GM12872 (cell line): ENCODE measurements around the gene C1orf74.

Experiments
- TF ChIP-seq, protein P1 (sequence below): IDR thresholded peaks from 3 replicates; pipeline ENCODE4 v1.5.1; 2011; ENCODE audit warnings: low read depth, mild to moderate bottlenecking, low read length, moderate library complexity; ENCODE audit not compliant: insufficient read depth

C1orf74 gene

DNA sequence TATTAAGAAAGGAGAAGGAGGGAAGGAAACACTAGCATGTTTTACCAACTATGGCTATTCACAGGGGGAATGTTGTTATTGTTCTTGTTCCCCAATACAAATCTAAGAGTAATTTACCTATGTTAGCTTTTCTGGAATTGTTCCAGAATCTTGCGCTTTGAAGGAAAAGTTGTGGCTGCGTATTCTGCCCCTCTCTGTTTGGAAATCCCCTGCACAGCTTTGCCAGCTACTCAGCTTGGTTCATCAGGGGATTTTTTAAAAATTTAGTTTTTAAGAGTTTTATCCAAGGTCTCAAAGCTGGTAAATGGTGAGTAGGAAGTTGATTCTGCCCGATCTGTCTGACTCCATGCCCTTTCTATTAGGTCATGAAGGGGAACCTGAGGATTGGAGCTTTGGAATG is 31.1 kb upstream of the C1orf74 start:
- TF ChIP-seq, protein P1, sequence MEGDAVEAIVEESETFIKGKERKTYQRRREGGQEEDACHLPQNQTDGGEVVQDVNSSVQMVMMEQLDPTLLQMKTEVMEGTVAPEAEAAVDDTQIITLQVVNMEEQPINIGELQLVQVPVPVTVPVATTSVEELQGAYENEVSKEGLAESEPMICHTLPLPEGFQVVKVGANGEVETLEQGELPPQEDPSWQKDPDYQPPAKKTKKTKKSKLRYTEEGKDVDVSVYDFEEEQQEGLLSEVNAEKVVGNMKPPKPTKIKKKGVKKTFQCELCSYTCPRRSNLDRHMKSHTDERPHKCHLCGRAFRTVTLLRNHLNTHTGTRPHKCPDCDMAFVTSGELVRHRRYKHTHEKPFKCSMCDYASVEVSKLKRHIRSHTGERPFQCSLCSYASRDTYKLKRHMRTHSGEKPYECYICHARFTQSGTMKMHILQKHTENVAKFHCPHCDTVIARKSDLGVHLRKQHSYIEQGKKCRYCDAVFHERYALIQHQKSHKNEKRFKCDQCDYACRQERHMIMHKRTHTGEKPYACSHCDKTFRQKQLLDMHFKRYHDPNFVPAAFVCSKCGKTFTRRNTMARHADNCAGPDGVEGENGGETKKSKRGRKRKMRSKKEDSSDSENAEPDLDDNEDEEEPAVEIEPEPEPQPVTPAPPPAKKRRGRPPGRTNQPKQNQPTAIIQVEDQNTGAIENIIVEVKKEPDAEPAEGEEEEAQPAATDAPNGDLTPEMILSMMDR = no peak

DNA sequence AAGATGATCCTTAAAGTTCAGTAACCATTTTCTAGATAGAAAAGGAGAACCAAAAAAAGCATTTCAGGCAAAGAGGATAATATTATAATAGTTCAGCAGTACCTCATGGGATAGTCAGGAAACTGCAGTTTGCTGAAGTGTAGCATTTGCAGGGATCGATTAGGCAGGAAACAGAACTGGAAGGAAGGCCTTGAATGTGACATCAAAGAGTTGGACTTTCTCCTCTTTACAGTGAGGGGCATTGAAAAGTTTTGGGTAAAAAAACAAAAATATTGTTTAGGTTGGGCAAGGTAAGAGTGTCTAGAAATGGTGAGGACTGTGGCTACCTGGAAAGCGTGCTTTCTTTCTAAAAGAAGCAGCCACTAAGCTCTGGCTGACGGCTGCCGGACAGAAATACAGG is 29.5 kb upstream of the C1orf74 start:
- TF ChIP-seq, protein P1 = no peak

DNA sequence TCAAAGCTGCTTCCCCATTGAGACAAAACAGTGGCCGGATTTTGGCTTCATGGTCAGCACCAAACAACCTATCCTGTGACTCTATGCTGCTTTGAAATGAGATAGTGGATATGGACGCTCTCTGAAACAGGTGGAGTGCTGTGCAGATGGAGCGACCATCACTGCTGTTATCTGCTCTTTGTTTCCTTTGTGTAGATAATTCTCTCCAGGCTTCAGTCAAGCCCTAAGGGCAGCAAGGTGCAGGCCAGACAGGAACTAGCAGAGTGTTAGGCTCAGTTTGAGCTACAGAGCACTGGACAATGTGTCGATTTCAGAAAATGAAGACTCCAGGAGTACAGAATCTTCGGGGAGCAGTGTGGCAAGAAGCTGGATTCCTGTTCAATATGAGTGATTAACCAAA is 26.4 kb upstream of the C1orf74 start:
- TF ChIP-seq, protein P1 = no peak

DNA sequence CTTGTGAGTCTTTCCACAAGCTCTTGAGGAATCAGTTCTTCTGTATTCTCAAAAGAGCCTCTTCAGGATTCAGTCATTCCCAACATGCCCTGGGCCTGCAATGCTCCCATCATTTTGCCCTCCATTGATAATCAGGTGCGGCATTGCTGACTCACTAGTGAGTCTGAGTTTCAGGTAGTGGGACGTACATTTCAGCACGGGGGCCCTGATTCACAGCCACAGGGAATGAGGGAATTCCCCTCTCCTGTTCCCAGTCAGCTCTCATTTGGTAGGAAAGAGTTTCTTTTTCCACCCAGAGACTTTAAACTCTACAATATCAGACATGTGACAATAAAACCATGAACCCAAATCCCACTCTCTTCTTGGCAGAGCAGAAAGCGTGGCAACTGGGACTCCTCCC is 25.3 kb upstream of the C1orf74 start:
- TF ChIP-seq, protein P1 = no peak

DNA sequence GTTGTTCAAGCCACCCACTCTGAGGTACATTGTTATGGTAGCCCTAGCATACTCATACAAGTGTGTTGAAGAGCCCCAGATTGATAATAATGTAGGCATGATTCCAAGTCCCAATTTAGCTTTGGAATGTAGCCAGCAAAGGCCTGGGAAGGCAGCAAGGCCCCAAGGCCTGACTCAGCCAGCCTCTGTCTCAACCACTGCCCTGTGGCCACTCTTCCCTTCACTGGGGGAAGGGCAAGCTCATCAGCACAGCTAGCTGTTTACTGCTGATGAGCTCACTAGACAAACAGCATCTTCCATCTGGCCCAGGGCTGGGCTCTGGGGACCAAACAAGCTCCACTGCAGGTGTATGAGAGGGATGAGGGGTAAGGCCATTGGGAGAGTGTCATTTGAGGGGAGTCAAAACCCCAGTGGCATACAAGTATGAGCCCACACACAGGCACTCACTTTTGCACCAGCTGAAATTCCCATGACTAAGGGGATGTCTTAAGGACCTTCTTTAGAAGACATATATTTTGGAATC is 23.8 kb upstream of the C1orf74 start:
- TF ChIP-seq, protein P1 = no peak

DNA sequence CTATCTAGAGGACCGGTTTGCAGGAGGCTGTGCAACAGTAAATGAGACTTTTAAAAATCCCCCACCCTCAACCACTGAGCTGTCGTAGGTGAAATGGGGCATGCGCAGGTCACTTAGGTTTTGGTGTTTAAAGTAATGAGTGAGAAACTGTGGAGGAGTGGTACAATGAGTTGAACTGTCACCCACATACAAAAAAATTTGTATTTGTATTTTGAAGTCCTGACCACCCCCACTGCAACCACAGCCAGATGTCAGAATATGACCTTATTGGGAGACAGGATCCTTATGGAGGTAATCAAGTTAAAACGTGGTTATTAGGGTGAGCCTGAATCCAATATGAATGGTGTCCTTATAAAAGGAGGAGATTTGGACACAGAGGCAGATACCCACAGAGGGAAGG is 23.1 kb upstream of the C1orf74 start:
- TF ChIP-seq, protein P1 = no peak

DNA sequence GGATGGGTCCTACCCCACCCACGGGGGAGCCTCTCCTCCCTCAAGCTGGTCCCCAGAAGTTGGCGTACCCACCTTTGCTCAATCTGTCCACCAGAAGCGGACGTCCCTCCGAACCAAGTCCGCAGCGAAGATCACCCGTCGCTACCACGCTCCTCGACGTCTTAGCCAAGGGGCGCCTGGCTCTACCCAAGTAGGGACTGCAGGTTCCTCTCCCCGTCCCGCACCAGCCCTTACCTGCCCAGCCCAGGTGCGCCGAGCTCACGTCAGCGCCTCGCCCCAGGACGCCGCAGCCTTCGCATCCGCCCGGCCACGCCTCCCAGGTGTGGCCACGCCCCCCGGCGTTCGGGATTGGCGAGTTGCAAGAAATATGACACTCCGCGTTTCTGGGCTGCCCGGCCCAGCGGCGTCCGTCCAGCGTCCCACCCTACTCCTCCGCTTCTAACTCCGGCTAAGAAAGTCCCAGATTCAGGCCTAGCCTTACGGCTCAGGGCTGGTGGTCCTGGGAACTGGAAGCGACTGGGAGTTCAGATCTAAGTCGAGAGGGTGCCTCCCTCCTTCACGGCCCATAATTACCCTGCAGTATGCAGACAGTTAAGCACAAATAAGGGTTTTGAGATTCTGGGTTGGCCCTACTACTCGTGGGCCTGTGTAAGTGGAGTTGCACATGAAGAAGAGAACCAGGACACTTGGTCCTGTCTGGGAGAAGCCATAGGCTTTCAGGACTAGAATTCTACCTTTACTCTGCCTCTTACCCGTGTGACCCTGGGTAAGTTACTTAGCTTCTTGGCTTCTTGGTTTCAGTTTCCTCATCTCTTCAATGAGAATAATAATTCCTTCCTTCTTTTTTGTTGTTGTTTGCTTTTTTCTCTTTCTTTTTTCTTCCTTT is 21.8 kb upstream of the C1orf74 start, which contains the start of gene IRF6:
Gene IRF6, minus strand, starts transcription at position 268 of the 886 bp plus-strand sequence. CDS start 4,729 bp downstream, outside the sequence.
- TF ChIP-seq, protein P1 = no peak
